ENCODE results near the gene EFCAB6. TPM values are rescaled to one million over a fixed set of nuclear protein-coding genes. Genes with fewer than 3 reads are reported as not detected.

EFCAB6 gene
- total RNA-seq, 3 donors from 2014 or later = 3.0 to 9.8 (median 5.9) TPM

- intact Hi-C loops (cut with DNase I; ENCODE audit: low total_unique reads) = no loop called here
- H3K27me3 ChIP-seq = peaks cover 0 to 4% of the 10 kb centered on the region in 2 donors
- H3K9me3 ChIP-seq = no peaks in the 10 kb centered on the region
- no peaks in the 10 kb centered on the region for H3K36me3 ChIP-seq
- H3K27ac ChIP-seq = no peak overlapping the region
- DNase-seq (ENCODE audit: low spot score in 2 of 2) = peak in 1 of 2 donors; percentile 30
- no peaks in the 10 kb centered on the region for H3K4me1 ChIP-seq
- no peak overlapping the region for H3K4me3 ChIP-seq
- TF ChIP-seq POLR2AphosphoS5 (IDR thresholded peaks at IDR 0.05) (no peak), POLR2A (IDR thresholded peaks at IDR 0.05) (no peak), CTCF (IDR thresholded peaks at IDR 0.05) (no peak)
Measured at GRCh38 chr22:43851058-43851978, 39.2 kb upstream of the EFCAB6 start.

- peak in 1 of 2 donors; percentile 36 for DNase-seq (ENCODE audit: low spot score in 2 of 2)
- intact Hi-C loops (cut with DNase I; ENCODE audit: low total_unique reads) = no loop called here
- H3K4me3 ChIP-seq = no peak overlapping the region
Measured at GRCh38 chr22:43850529-43850928, 38.4 kb upstream of the EFCAB6 start.

GRCh38 chr22:43849731-43850130 lies 37.6 kb upstream of the EFCAB6 start:
- Histone ChIP-seq H3K27ac (no peak overlapping the region), H3K4me3 (no peak overlapping the region)

More at GRCh38 chr22:43850529-43850928, 38.4 kb upstream of the EFCAB6 start:
- Histone ChIP-seq H3K4me1 (no peaks in the 10 kb centered on the region), H3K36me3 (no peaks in the 10 kb centered on the region), H3K27ac (no peak overlapping the region), H3K9me3 (no peaks in the 10 kb centered on the region), H3K27me3 (peaks cover 0 to 4% of the 10 kb centered on the region in 2 donors)
- TF ChIP-seq POLR2AphosphoS5 (IDR thresholded peaks at IDR 0.05) = no peak
- no peak for TF ChIP-seq CTCF (IDR thresholded peaks at IDR 0.05)
- no peak for TF ChIP-seq POLR2A (IDR thresholded peaks at IDR 0.05)

GRCh38 chr22:43848366-43849171 lies 36.5 kb upstream of the EFCAB6 start:
- Histone ChIP-seq H3K27me3 (peaks cover 0 to 4% of the 10 kb centered on the region in 2 donors), H3K36me3 (no peaks in the 10 kb centered on the region), H3K4me3 (no peak overlapping the region), H3K9me3 (no peaks in the 10 kb centered on the region), H3K27ac (no peak overlapping the region), H3K4me1 (no peaks in the 10 kb centered on the region)
- TF ChIP-seq POLR2AphosphoS5 (IDR thresholded peaks at IDR 0.05) (no peak), CTCF (IDR thresholded peaks at IDR 0.05) (no peak), POLR2A (IDR thresholded peaks at IDR 0.05) (no peak)
- DNase-seq (ENCODE audit: low spot score in 2 of 2) = peak in 1 of 2 donors; percentile 48
- intact Hi-C loops (cut with DNase I; ENCODE audit: low total_unique reads) = no loop called here

More at GRCh38 chr22:43849731-43850130, 37.6 kb upstream of the EFCAB6 start:
- no peak for DNase-seq (ENCODE audit: low spot score in 2 of 2)
- no peak for TF ChIP-seq CTCF (IDR thresholded peaks at IDR 0.05)
- no peak for TF ChIP-seq POLR2AphosphoS5 (IDR thresholded peaks at IDR 0.05)
- TF ChIP-seq POLR2A (IDR thresholded peaks at IDR 0.05) = no peak
- Histone ChIP-seq H3K36me3 (no peaks in the 10 kb centered on the region), H3K4me1 (no peaks in the 10 kb centered on the region), H3K9me3 (no peaks in the 10 kb centered on the region), H3K27me3 (peaks cover 0 to 4% of the 10 kb centered on the region in 2 donors)
- intact Hi-C loops (cut with DNase I; ENCODE audit: low total_unique reads) = no loop called here

Data from breast epithelium (tissue), 4 donors.